Loucy (cell line): ENCODE measurements around the gene FDXR.

Source experiments
- CTCF ChIP-seq: fragments of 200-600 bp; sonication (generic); conservative IDR thresholded peaks from 2 replicates; pipeline ENCODE4 v1.5.1; 2014; ENCODE audit warnings: mild to moderate bottlenecking, antibody characterized with exemption, low read length
- EZH2phosphoT487 ChIP-seq: fragments of 200-600 bp; IDR thresholded peaks from 2 replicates; pipeline ENCODE4 v1.6.1; 2018; ENCODE audit warnings: antibody characterized with exemption, mild to moderate bottlenecking, moderate library complexity, borderline replicate concordance

DNA sequence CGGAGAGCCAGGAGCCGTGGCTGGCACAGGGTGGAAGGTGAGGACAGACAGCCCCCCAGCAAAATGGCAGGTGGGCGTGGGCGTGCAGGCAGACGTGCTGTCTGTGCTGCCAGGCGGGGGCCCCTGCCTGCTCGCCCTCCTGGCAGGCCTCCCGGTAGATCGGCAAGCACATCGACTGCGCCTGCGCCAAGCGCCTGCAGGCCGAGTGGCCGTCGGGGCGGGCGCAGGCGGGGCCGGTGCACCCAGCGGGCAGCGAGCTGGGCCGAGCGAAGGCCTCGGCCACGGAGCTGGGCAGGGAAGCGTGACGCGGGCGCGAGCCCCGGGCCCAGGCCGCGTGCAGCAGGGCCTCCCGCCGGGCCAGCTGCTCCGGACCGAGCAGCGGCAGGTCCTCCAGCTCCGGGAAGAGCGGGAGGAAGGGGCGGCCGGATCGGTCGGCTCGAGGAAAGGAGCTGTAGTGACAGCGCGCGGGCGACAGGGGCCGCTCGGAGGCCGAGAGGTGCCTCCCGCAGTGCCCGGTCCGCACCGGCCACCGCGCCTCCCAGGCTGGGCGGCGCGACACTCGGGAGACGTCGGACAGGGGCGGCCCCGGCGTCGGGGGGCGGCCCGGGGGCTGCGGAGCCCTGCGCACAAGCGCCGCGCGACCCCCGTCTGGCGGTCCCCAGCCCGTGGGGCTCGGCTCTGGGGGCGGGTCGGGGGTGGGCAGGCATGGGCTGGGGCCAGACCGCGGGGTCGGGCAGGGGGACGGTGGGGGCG is 30.0 kb downstream of the FDXR start:
- no peak for TF ChIP-seq CTCF
- no peak for TF ChIP-seq EZH2phosphoT487
